HuH-7.5 (cell line): ENCODE results near the gene SLC12A7.

ENCODE experiments used
- DNase-seq: peaks from one replicate; pipeline ENCODE4 v3.0.0; 2011; ENCODE audit warnings: low spot score

The SLC12A7 gene

DNA sequence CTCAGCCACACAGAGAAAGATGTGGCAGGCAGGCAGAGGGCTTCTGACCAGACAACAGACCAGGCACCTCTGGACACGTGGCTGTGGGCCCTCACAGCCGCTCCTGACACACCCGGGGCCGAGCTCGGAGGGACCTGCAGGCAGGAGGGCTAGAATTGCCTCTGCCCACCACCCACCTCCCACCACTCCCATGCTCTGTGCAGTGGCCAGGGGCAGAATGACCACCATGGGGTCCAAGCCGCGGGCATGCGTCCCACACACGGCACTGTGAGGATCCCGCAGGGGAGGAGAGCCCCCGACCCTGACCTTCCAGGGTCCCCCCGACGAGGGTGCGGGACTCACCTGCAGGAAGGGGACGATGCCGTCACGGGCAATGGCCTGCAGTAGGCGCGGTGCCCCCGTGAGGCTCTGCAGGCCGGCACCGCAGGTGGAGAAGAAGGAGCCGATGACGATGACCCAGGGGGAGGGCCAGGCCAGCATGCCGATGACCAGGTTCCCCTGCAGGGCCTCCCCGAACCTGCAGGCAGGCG, 34.3 kb downstream of the SLC12A7 start:
- DNase-seq, result no peak

DNA sequence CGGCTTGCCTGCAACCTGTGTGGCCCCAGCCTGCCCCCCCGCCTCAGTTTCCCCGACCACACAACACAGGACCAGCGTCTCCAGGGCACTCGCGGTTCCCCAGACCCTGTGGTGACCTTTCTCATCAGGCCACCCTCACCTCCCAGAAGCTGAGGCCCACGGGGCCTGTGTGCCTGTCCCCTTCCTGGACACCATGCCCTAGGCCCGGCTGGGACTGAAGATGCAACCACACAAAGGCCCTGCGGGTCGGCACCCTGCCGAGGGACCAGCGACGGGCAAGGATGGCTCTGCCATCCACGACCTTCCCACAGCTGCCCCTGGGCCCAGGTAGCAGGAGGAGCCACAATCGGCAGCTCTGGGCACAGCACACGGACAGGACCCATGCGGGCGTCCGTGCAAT, 34.8 kb downstream of the SLC12A7 start:
- no peak for DNase-seq

DNA sequence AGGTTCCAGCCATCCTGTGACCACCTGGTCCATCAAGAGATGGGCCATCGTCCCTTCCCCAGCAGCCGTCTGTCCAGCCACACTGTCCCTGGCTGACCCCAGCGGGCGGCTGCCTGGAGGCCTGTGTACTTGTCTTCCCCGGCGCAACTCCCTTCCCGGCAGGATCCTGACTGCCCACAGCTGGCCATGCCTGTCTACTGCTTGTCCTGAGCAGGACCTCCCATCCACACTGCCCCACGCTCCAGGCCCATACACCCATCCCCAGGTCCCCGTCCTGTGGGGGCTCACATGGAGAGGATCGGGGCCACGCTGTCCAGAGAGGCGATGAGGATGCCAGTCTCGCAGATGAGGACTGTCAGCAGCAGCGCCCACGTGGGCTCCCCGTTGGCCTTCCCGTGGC, 35.5 kb downstream of the SLC12A7 start:
- no peak for DNase-seq

DNA sequence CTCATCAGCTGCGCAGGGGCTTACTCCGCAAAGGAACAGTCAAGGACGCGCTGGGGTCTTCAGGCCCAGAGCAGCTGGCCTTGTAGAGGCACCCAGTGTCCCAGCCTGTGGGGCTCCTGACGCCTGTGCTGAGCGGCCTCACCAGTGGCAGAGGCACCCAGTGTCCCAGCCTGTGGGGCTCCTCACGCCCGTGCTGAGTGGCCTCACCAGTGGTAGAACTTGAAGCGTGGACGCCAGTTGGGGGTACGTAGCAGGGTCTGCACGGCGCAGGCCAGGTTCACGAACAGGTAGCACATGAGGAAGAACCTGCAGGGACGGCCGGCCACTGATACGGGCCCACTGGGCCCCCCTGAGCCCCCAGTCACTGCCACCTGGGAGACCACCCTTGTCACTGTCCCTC, 35.9 kb downstream of the SLC12A7 start:
- DNase-seq, result no peak

DNA sequence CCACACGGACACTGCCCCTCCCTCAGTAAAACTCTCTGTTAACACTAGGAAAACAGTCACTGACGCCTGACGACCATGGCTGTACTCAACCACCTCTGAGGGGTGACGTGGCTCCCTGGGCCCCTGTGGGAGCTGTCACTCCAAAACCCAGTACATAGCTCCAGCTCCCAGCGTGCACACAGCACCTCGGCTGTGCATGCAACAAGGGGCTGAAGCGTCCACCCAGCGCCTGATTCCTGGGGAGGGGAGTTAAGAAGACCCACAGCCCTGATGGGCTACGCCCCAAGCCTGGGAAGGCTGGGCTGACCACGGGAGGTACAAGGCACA, 36.3 kb downstream of the SLC12A7 start:
- DNase-seq, result no peak

DNA sequence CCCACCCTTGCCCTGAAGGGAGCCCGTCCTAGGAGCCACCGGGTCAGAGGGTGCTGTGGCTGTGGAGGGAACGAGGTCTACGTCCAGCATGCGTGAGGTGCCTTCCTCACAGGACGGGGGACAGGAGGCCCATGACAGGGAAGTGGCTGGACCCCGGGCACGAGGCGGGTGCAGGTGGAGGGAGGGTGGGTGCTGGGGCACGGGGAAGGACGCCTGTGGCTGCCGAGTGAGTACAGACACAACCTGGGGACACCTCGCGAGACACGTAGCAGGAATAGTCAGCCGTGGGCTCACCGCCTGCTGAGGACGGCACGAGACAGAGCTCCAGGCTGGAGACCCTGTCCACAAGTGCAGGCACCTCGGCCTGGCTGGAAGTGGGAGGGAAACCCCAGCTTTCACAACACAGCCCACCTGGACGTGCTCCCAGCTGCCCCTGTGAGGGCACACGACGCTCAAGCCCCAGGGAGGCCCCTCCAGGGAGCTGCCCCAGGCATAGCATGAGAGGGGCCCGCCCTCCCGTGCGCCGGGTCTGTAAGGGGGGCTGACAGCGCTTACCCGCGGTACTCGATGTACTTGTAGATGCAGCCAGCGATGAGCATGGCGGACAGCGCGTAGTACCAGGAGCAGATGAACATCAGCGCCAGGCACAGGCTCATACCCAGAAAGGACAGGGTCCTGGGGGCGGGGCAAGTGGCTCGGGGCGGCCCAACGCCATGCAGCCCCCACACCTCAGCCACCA, 36.9 kb downstream of the SLC12A7 start:
- no peak for DNase-seq

DNA sequence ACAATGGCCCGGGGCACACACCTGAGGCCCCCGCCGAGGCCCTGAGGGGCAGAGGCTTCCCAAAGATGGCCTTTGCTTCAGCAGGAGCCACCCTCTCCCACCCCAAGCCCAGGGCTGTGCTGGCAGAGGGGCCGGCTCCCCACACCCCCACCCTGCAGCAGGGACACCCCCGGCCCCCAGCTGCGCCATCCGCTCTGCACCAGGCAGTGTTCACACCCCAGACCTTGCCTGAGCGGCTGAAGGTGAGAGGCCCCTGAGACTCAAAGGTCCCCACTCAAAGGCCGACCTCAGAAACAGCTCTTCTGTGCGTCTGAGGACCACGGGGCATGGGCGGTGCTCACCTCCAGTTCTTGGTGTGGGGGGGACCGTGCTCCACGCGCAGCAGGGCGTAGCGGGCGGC, 37.6 kb downstream of the SLC12A7 start:
- no peak for DNase-seq

DNA sequence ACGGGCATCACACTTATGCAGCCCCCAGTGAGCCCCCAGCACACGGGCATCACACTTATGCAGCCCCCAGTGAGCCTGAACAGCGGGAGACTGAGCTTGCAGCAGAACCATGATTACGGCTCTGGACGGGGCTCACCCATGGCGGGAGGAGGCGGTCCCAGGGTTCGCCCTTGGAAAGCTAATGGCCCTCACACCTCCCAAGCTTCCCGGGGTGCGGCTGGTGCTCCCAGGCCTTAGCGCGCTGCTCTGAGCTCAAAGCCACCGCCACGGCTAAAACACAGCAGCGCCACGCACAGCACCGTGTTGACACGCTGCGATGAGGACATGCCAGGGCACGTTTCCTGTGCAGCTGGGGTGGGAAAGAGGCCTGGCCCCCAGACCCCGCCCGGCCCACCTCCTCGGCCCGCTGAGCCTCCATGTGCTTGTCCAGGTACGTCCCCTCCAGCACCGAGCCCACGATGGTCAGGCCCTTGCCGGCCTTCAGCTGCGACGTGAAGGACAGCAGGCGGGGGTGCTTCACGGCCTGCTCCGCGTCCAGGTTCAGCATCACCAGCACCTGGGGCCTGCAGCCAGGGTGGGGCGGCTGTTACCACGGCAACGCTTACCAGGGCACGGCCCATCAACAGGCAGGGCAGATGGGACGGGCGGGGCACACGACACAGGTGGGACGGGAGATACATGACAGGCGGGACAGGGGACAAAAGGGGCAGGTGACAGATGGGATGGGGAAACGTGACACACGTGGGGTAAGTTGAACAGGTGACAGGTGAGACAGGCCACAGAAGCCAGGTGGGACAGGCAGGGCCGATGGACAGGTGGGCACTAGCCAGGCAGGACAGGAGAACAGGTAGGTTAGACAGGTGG, 38.4 kb downstream of the SLC12A7 start:
- DNase-seq, result no peak

DNA sequence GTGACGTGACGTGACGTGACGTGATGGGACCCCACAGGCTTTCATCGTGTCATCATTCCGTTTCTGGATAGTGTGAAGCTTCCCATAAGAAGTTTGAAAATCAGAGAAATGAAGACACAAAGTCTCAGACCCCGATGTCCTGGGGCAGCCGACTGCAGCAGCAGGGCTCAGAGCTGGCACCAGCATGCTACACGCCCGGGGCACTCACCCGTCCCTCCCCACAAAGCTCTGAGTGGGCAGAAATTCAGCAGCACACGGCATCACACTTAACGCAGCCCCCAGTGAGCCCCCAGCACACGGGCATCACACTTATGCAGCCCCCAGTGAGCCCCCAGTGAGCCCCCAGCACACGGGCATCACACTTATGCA, 42.2 kb downstream of the SLC12A7 start:
- DNase-seq, result no peak

DNA sequence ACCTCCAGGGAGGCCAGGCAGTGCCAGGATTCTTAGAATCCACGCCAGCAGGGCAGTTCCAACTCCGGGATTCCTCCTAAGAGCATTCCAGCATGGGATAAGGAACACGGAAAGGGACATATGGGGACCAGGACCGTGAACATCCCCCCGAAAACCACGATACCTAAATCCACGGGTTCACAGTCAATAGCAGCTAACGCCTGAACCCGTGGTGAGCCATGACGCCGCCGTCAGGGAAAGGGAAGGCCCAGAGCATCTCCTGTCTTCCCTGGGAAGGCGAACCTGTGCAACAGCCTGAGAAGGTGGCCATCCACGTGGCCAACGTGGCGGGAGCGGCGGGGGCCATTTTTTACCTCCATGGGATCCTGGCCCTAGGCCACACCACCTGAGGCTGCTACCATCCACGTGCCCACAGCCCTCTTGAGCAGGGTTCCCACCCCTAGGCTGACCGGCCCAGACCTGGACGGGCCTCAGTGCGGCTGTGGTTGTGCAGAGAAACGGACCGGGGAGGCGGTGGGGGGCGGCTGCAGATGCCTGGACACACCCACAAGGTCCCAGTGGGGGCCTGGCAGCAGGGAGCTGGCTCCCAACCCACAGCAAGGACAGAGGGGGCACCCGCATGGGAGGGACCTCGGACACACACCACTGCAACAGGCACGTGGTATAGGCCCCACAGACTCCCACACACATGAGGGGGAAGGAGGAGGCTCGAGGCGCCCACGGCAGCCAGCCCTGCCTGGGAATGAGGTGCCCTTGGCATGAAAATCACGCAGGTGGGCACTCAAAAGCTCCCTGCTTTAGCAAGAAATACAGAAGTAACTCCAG, 42.8 kb downstream of the SLC12A7 start:
- DNase-seq, result no peak

DNA sequence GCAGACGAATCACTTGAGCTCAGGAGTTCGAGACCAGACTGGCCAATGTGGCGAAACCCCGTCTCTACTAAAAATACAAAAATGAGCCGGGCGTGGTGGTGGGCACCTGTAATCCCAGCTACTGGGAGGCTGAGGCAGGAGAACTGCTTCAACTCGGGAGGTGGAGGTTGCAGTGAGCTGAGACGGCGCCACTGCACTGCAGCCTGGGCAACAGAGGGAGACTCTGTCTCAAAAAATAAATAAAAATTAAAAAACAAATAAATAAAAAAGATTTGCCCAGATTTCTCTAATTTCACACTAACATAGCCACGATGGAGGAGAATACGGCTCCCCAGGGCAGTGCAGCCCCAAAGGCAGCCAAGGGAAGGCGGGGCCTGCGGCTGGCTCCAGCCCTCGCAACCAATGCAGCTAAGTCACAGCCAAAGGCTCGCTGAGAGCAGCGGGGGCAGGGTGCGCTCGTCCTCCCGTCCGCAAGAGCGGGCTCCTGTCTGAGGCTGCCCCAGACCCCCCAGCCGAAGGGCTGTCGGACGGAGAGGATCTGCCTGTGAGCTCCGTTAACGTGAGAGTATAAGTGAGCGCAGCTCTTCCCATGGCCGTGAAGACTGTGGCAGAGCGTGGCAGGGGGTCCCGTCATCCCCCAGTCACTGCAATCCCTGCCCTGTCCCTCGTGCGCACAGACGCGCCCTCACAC, 43.5 kb downstream of the SLC12A7 start:
- no peak for DNase-seq

DNA sequence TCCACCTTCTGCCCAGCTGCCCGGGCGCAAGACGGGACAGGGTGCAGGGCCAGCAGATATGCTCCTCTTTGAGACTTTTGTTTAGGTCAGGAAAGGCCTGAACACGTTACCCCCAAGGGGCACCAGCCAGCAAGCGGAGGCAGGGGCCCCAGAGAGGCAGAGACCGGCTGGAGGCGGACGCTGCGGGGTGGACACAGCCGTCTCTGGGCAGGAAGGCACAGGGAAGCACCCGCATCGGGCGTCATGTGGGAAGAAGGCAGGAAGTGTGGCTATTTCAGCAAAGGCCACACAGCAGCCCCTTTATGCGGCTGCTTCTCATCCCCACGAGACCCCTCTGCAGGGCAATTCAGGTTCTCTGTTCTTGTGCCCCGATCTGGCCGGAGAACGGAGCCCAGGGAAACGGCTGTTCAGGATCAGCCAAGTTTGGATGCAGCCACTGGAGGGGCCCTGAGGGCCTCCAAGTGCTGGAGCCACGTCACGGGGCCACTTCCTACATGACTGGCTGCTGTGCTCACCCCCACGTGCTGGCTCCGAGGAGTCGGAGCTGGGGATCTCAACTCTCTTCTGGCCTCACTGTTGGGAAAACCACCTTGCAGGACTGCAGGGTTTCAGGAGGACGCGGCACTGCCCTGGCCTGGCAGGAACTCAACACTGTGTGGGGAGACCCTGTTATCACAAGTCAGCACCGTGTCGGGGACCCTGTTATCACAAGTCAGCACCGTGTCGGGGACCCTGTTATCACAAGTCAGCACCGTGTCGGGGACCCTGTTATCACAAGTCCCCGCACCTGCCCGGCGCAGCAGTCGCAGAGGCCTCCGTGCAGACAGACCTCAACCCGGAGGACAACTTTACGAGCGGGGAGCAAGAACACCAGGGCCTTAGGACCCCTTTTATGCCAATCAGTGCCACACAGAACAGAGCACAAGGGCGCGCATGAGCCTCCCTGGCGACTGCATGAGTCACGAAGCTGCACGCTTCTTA, 44.4 kb downstream of the SLC12A7 start:
- DNase-seq, result no peak

DNA sequence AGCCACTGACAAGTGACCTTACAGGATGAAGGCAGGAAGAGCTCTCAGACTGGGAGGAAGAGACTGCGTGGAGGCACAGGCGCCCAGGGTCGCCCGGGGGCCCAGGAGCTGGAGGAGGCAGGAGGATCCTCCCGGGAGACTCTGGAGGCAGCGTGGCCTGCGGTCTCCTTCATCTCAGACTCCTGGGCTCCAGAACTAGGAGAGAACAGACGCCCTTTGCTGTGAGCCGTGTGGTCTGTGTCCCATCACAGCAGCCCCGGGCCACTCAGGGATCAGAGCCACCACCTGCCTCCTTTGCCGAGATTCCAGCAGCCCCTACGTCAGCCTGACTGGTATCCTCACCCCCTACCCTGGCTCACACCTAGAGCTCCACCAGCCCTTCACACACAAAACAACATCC, 45.2 kb downstream of the SLC12A7 start:
- no peak for DNase-seq

DNA sequence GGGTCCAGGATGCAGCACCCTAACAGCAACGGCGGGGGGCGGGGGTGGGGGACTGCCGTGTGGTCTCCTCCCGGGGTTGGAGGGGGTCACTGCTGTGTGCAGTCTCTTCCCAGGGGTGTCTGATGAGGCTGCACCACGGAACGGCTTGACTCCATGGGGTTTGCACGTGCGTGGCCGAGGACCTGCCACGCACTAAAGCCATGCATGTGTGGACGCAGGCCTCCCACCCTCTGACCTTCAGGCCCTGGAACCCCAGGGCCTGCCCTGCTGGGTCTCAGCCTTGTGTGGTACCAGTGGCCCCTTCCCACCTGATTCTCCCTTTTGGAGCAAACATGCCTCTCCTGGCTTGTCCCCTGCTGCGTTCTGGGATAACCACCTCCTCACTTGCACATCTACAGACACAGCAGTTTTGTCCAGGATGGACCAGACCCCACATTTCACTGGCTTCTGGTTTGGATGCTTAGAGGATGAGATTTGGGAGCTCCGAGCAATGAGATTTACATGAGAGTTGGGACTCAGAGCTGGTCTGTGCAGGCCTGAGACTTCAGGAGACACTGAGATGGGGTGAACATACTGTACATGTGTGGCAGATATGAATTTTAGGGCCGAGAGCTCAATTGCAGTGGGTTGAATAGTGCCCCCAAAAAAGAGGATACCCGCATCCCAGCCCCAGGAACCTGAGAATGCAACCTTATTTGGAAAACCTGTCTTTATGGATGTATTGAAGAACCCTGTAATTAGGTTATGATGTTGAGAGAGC, 45.8 kb downstream of the SLC12A7 start:
- DNase-seq, result no peak

DNA sequence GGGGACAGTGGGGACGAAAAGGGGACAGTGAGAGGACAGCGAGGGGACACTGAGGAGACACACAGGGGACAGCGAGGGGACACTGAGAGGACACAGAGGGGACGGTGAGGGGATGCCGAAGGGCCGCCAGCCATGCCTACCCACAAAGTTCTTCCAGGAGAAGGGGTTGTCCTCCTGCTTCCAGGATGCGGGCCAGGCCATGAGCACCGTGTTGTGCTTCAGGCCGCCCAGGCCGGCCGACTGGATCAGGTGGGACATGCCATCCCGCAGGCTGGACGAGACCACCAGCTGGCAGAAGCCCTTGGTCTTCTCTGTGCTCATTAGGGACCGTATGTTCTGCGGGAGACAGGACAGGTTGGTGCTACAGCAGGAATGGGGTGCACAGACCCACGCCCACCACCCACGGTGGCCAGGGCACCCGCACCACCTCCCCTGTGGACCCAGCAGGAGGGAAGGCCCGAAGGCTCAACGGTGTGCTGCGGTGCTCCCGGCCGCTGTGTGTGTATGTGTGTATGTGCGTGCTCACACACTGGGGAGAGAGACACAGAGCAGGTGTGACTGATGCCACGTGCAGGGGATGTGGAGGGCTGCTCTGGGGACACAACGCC, 46.6 kb downstream of the SLC12A7 start:
- DNase-seq, result no peak

DNA sequence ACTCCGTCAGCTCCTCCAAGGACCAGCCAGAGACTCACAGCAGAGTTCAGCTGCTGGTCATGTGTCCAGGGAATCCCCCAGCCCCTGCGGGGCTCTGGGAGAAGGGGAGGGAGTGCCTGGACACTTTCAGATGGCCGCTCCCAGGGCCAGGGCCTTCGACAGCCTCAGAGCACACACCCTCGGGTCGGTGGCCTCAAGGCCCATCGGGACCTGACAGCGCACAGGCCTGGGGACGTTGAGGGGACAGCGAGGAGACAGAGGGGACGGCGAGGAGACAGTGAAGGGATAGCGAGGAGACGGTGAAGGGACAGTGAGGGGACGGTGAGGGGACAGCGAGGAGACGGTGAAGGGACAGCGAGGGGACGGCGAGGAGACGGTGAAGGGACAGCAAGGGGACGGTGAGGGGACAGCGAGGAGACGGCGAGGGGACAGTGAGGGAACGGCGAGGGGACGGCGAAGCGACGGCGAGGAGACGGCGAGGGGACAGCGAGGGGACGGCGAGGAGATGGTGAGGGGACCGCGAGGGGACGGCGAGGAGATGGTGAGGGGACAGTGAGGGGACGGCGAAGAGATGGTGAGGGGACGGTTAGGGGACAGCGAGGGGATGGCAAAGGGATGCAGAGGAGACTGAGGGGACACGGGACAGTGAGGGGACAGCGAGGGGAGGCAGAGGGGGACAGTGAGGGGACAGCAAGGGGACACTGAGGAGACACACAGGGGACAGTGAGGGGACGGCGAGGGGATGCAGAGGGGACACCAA, 47.3 kb downstream of the SLC12A7 start:
- DNase-seq, result no peak

DNA sequence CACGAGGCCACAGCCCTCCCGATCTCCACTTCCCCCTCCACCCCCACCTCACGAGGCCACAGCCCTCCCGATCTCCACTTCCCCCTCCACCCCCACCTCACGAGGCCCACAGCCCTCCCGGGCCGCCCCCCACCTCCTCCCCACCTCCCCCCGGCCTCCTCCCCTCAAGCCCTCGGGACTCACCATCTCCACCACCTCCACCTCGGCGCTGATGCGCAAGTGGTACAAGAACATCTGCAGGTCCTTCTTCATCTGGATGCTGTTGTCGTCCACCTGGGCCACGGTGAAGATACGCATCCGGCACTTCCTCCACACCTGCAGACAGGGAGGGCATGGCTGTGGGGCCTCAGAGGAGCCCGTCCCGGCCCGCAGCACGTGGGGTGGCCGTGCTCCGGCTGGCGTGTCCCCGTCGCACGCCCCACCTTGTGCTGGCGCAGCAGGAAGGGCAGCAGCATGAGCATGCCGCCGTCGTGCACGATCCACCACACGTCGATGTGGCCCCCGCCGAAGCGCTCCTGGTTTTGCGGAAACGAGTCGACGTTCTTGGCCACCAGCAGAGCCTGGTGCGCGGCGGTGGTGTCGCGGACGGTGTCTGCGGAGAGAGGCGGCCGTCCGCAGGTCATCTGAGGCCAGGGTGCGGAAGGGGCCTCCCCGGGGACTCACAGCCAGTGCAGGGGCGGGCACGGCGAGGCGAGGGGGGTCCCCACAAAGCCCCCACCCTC, 48.0 kb downstream of the SLC12A7 start:
- no peak for DNase-seq
